Small intestine (tissue), 7 donors: ENCODE data around the gene MZT2A. TPM values are rescaled to one million over a fixed set of nuclear protein-coding genes. Genes with fewer than 3 reads are reported as not detected.
A peak's percentile ranks its signal among the peaks of the same experiment; 100 is the strongest.
"Not testable (repeated sequence)": the region's sequence is repeated elsewhere in the genome, so short reads cannot be mapped to it uniquely, and the experiment has no call there.

ENCODE experiments used
- DNase-seq, 2 donors: peaks; one replicate each; pipeline versions ENCODE4 v3.0.0 to v3.0.0-alpha.2; 2013
- FAIRE-seq: peaks from 2 replicates; lab custom pipeline; 2012; peaks lifted over from hg19 to GRCh38; lab: Jason Lieb, UNC
- H3K27ac ChIP-seq, 3 donors: one replicate each; pipeline ENCODE4 v1.5.1; 2013; ENCODE audit warnings: low read length in 2 of 3, mild to moderate bottlenecking in 2 of 3, control low read depth in 1 of 3, inconsistent platforms in 1 of 3, low read depth in 1 of 3, moderate library complexity in 1 of 3
- H3K27me3 ChIP-seq, 3 donors: one replicate each; pipeline ENCODE4 v1.6.1; 2013; ENCODE audit warnings: low read length in 3 of 3, inconsistent platforms in 1 of 3; ENCODE audit not compliant: control insufficient read depth in 3 of 3, insufficient read depth in 3 of 3
- H3K36me3 ChIP-seq, 3 donors: one replicate each; pipeline ENCODE4 v1.6.1; 2013; ENCODE audit warnings: low read length in 3 of 3, inconsistent platforms in 1 of 3, low read depth in 1 of 3, mild to moderate bottlenecking in 1 of 3, moderate library complexity in 1 of 3; ENCODE audit not compliant: control insufficient read depth in 3 of 3, insufficient read depth in 2 of 3
- H3K4me1 ChIP-seq, 3 donors: one replicate each; pipeline ENCODE4 v1.6.1; 2013; ENCODE audit warnings: low read length in 2 of 3, inconsistent platforms in 1 of 3, low read depth in 1 of 3, mild to moderate bottlenecking in 1 of 3, moderate library complexity in 1 of 3; ENCODE audit not compliant: control insufficient read depth in 3 of 3, insufficient read depth in 2 of 3
- H3K4me3 ChIP-seq, 3 donors: one replicate each; pipeline ENCODE4 v1.5.1; 2013; ENCODE audit warnings: low read length in 3 of 3, control low read depth in 1 of 3, inconsistent platforms in 1 of 3, low read depth in 1 of 3, mild to moderate bottlenecking in 1 of 3, moderate library complexity in 1 of 3
- H3K9me3 ChIP-seq, 2 donors: one replicate each; pipeline ENCODE4 v1.6.1; 2013; ENCODE audit warnings: low read depth in 1 of 2, low read length in 1 of 2; ENCODE audit not compliant: control insufficient read depth in 2 of 2, insufficient read depth in 1 of 2
- WGBS, 3 donors: extraction: QIAGEN DNeasy Blood & Tissue Kit; methylation state at CpG; one replicate each; pipeline ENCODE4 v1.1.7; 2013; 5-methylcytosine and 5-hydroxymethylcytosine counted together
- polyA plus RNA-seq, 4 donors: library from polyadenylated mRNA; stranded (reverse) in 3 of 4; unstranded in 1 of 4; fragments of 200-250 nt in 3 of 4; fragments of 120-200 nt in 1 of 4; gene quantifications; one replicate each; pipeline versions ENCODE4 v1.2.1 to v1.2.3, GENCODE V29; 2013
- donor health status: healthy with polysubstance abuse.
- donor health status: control.
- donor health status: control.
- donor health status: Bipolar disorder and iron deficiency.
- donor health status: healthy.

MZT2A gene
- polyA plus RNA-seq, 4 donors = 67.4 to 176 (median 161) TPM

DNA sequence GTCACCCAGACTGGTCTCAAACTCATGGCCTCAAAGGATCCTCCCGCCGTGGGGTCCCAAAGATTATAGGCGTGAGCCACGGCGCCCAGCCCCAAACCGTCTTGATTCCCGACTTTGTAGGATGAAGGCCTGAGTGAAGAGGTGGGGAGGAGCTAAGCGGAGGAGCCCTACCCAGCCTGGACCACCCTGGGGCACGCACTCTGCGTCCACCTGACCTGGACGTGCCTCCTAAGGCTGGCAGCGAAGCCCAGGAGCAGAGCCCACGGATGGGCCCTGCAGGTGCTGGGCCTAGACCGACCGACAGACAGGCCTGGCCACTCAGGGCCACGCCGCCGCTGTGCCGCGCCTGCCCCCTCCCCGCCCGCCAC lies 744 bp downstream of the MZT2A start:
- Histone ChIP-seq H3K4me3 (peak overlapping the region; percentile 40 to 59 (median 56)), H3K36me3 (peaks cover 0 to 26% (median 0%) of the 10 kb centered on the region in 3 donors), H3K27ac (peak overlapping the region in 2 of 3 donors; percentile 40 to 70)
- not testable (repeated sequence) for FAIRE-seq, H3K9me3 ChIP-seq, H3K27me3 ChIP-seq, H3K4me1 ChIP-seq
- peak in 1 of 2 donors; percentile 44 for DNase-seq
- WGBS, 3 donors = 11 to 17% (median 14%) methylated on average over 8 to 22 of the region's 22 CpGs

- not testable (repeated sequence) for H3K27me3 ChIP-seq, H3K4me1 ChIP-seq, FAIRE-seq, H3K9me3 ChIP-seq
- H3K27ac ChIP-seq = peak overlapping the region in 2 of 3 donors; percentile 40 to 70
- peak; percentile 25 to 30 for DNase-seq
- peaks cover 0 to 24% (median 0%) of the 10 kb centered on the region in 3 donors for H3K36me3 ChIP-seq
- H3K4me3 ChIP-seq = peak overlapping the region; percentile 40 to 59 (median 56)
- 48 to 64% (median 55%) methylated on average over 17 to 20 of the region's 20 CpGs for WGBS, 3 donors
These were observed 1.4 kb downstream of the MZT2A start for GRCh38 chr2:131490616-131491468.

DNA sequence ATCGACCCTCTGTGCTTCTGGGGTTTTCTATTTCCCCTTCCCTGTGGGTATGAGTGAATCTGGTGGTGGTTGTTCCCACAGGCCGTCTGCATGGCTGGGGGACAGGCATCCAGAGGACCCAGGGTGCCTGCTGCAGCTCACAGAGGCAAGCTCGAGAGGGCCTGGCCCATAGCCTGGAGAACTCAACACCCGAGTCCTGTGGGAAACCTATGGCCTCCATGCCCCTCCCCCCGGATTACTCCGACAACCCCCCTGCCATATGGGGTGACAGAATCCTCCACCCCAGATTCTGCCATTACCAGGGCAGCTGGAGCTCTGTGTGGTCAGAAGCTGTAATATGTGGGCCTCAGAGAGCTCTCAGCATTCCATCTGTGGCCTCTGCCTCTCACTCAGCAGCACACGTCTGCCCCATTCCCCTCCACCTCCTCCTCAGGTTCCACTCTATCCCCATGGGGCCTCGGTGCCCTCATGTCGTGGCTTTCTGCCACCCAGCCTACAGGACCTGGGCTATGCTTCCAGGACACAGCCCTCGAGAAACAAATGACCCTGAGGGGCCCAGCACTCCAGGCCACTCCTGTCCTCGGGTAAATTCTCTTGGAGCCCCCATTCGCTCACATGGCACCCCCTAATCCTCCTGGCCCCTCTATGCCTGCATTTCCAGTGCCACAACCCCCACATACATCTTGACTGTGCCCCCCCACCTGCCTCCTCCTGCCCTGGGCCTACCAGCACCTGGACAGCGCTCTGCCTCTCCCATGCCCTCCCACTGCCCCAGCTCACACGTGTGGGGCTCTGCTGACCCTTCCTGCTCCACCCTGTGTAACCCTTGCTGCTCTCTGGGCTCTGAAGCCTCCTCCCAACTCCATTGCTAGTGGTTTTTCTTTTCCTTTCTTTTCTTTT lies 3.6 kb downstream of the MZT2A start:
- no peak for DNase-seq
- H3K9me3 ChIP-seq = no peaks in the 10 kb centered on the region
- 83 to 84% (median 84%) methylated on average over 14 of the region's 14 CpGs for WGBS, 3 donors
- H3K27me3 ChIP-seq = no peaks in the 10 kb centered on the region
- FAIRE-seq = no peak
- H3K4me1 ChIP-seq = no peaks in the 10 kb centered on the region
- no peak overlapping the region for H3K4me3 ChIP-seq
- H3K36me3 ChIP-seq = peaks cover 0 to 34% (median 0%) of the 10 kb centered on the region in 3 donors
- H3K27ac ChIP-seq = no peak overlapping the region

GRCh38 chr2:131486201-131486902 lies 5.8 kb downstream of the MZT2A start:
- not testable (repeated sequence) for FAIRE-seq, H3K27me3 ChIP-seq, DNase-seq, H3K4me1 ChIP-seq, H3K27ac ChIP-seq, H3K9me3 ChIP-seq, H3K4me3 ChIP-seq
- H3K36me3 ChIP-seq = peaks cover 0 to 43% (median 0%) of the 10 kb centered on the region in 3 donors
- 79 to 87% (median 84%) methylated on average over 14 of the region's 14 CpGs for WGBS, 3 donors

- H3K27me3 ChIP-seq, FAIRE-seq, H3K27ac ChIP-seq, H3K4me1 ChIP-seq, DNase-seq, H3K4me3 ChIP-seq, H3K9me3 ChIP-seq: not testable (repeated sequence)
- peaks cover 0 to 36% (median 0%) of the 10 kb centered on the region in 3 donors for H3K36me3 ChIP-seq
- WGBS, 3 donors = 88 to 89% (median 89%) methylated on average over 10 to 11 of the region's 11 CpGs
These were observed 7.2 kb downstream of the MZT2A start for GRCh38 chr2:131484906-131485460.

DNA sequence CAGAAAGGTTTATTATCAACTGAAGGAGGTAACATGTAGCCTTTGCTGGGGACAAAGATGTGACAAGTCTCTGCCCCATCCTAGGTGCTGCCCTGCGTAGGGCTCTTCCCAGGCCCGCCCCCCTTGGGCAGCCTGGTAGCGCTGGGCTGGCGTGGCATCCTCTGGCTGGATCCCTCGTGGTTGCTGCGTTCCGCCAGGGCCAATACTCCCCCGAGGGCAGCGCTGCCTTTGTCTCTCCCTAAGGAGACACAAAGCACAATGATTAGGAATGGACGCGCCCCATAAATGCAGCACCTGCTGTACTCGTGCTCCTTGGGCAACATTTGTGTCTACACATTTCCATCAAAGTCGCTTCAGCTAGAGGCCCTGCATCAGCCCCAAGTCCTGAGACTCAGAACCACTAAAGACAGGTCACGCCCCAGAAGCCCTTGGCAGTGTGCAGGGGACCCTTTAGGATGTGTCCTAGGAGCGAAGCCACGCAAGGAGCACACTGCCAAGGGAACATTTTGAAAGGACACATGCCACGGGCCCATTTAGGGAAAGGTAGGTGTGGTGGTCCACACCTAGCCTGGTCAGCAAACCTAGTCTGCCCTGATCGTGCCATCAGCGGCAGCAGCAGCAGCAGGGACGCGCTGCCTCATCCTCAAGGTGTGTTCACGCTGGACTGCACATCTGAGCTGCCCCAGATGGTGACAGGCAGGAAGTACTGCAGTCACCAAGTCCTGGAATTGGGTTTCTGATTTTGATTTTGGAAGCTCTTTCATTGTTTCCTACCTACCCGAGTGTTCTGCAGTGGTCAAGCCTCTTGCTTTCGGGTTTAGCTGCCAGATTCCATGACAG lies 8.0 kb downstream of the MZT2A start:
- H3K27ac ChIP-seq, H3K4me3 ChIP-seq, DNase-seq, H3K4me1 ChIP-seq, H3K9me3 ChIP-seq, H3K27me3 ChIP-seq, FAIRE-seq: not testable (repeated sequence)
- peaks cover 0 to 32% (median 0%) of the 10 kb centered on the region in 3 donors for H3K36me3 ChIP-seq
- 85 to 94% (median 92%) methylated on average over 20 to 24 of the region's 24 CpGs for WGBS, 3 donors

DNA sequence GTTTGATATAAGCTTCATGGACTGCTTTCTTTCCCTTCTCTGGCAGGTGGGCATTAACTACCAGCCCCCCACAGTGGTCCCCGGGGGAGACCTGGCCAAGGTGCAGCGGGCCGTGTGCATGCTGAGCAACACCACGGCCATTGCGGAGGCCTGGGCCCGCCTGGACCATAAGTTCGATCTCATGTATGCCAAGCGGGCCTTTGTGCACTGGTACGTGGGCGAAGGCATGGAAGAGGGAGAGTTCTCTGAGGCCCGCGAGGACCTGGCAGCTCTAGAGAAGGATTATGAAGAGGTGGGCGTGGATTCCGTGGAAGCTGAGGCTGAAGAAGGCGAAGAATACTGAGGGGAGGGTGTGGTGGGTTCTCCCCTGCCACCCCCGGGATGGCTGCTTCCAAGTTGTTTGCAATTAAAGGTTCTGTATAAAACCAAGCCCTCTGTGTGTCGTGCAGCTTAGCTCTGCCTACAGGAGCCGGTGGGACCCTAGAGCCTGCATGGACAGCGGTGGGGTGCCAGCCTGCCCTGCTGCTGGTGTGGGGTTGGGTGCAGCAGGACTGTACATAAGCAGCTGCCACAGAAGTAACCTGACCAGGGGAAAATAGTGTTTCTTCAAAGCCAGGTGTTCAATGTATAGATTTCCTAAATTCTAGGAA lies 9.6 kb downstream of the MZT2A start:
- 93 to 96% (median 96%) methylated on average over 15 to 19 of the region's 19 CpGs for WGBS, 3 donors
- not testable (repeated sequence) for H3K4me3 ChIP-seq, H3K4me1 ChIP-seq, FAIRE-seq, H3K27me3 ChIP-seq, DNase-seq, H3K9me3 ChIP-seq, H3K27ac ChIP-seq
- H3K36me3 ChIP-seq = peaks cover 0 to 24% (median 0%) of the 10 kb centered on the region in 3 donors
